T-helper 1 cell treated with Interleukin-12 subunit alpha and Interleukin-12 subunit beta and Interleukin-4 antibody, amounts not matched to agents 30 ng/mL and 1 ng/mL, for 36 hours (primary cell): ENCODE measurements around the gene HCFC1R1. TPM values are rescaled to one million over a fixed set of nuclear protein-coding genes. Genes with fewer than 3 reads are reported as not detected.

Source experiments
- intact Hi-C: fragments of 100-400 bp; cut with micrococcal nuclease; formaldehyde crosslinking; loops from one replicate; pipeline ENCODE4 v1.15.1; 2024
- total RNA-seq: library from RNA; stranded (reverse); gene quantifications from 2 replicates; pipeline ENCODE4 v1.2.3, GENCODE V29; 2022

Gene HCFC1R1
- total RNA-seq, 1 donor from 2014 or later, result 27.9 TPM

GRCh38 chr16:2981177-2981898 is 42.4 kb downstream of the HCFC1R1 start:
- intact Hi-C loops, result no loop called here

GRCh38 chr16:2980227-2981176 is 43.2 kb downstream of the HCFC1R1 start, which contains the start of gene PKMYT1:
Gene PKMYT1, minus strand, starts transcription at chr16:2980446. Its CDS starts 789 bp downstream, at chr16:2979657.
- intact Hi-C loops, result loop anchor here (1.0 kb wide), 3 partner anchors 11 to 69 kb away; partner anchors contain the start of genes FLYWCH1, PAQR4 and THOC6

- intact Hi-C loops, result loop anchor here (1.0 kb wide), 3 partner anchors 10 to 68 kb away; partner anchors contain the start of genes FLYWCH1, PAQR4 and THOC6
These were observed 44.0 kb downstream of the HCFC1R1 start for GRCh38 chr16:2979669-2980226.

GRCh38 chr16:2977440-2977839 is 46.3 kb downstream of the HCFC1R1 start:
- intact Hi-C loops, result no loop called here

- intact Hi-C loops, result no loop called here
These were observed 47.1 kb downstream of the HCFC1R1 start for GRCh38 chr16:2976673-2977072.

GRCh38 chr16:2976201-2976600 is 47.5 kb downstream of the HCFC1R1 start:
- intact Hi-C loops, result no loop called here

GRCh38 chr16:2975161-2975795 is 48.5 kb downstream of the HCFC1R1 start:
- intact Hi-C loops, result no loop called here

- intact Hi-C loops, result no loop called here
These were observed 49.3 kb downstream of the HCFC1R1 start for GRCh38 chr16:2974319-2975056.

- intact Hi-C loops, result no loop called here
These were observed 50.0 kb downstream of the HCFC1R1 start for GRCh38 chr16:2973605-2974318.

GRCh38 chr16:2973093-2973492 is 50.6 kb downstream of the HCFC1R1 start:
- intact Hi-C loops, result no loop called here

Other genes starting within 250 kb of the HCFC1R1 start
- gene ELOB, start 246.7 kb downstream of the HCFC1R1 start, total RNA-seq, result 263 and 264 TPM in 2 replicates
- not detected in 2 replicates for gene PRSS33, start 236.4 kb downstream of the HCFC1R1 start, total RNA-seq
- gene PRSS41, start 225.5 kb downstream of the HCFC1R1 start, total RNA-seq, result not detected in 2 replicates
- gene PRSS21, start 206.7 kb downstream of the HCFC1R1 start, total RNA-seq, result 5.0 and 6.5 TPM in 2 replicates
- gene ZG16B, start 193.6 kb downstream of the HCFC1R1 start, total RNA-seq, result 23.2 and 24.3 TPM in 2 replicates
- gene PRSS22, start 165.8 kb downstream of the HCFC1R1 start, total RNA-seq, result not detected in 2 replicates
- gene FLYWCH2, start 140.7 kb downstream of the HCFC1R1 start, total RNA-seq, result 21.1 and 24.2 TPM in 2 replicates
- 74.3 and 83.1 TPM in 2 replicates for gene FLYWCH1, start 112.0 kb downstream of the HCFC1R1 start, total RNA-seq
- gene KREMEN2, start 59.7 kb downstream of the HCFC1R1 start, total RNA-seq, result not detected in 2 replicates
- 31.9 and 32.3 TPM in 2 replicates for gene PAQR4, start 54.6 kb downstream of the HCFC1R1 start, total RNA-seq
- gene PKMYT1, start 43.5 kb downstream of the HCFC1R1 start, total RNA-seq, result 91.5 and 92.0 TPM in 2 replicates
- gene CLDN9, start 11.0 kb downstream of the HCFC1R1 start, total RNA-seq, result 0.10 TPM in 1 of 2 replicates, not detected in the other
- not detected in 2 replicates for gene CLDN6, start 5.8 kb downstream of the HCFC1R1 start, total RNA-seq
- 4.2 and 5.1 TPM in 2 replicates for gene TNFRSF12A, start 3.6 kb downstream of the HCFC1R1 start, total RNA-seq
- gene THOC6, start 93 bp upstream of the HCFC1R1 start, total RNA-seq, result 45.2 and 46.6 TPM in 2 replicates
- 0.51 and 0.61 TPM in 2 replicates for gene BICDL2, start 13.0 kb upstream of the HCFC1R1 start, total RNA-seq
- gene MMP25, start 22.6 kb upstream of the HCFC1R1 start, total RNA-seq, result 93.6 and 93.9 TPM in 2 replicates
- 4,509 and 4,510 TPM in 2 replicates for gene IL32, start 41.7 kb upstream of the HCFC1R1 start, total RNA-seq
- 0.12 and 0.24 TPM in 2 replicates for gene ZSCAN10, start 75.4 kb upstream of the HCFC1R1 start, total RNA-seq
- gene ZNF205, start 88.6 kb upstream of the HCFC1R1 start, total RNA-seq, result 0.15 TPM in 1 of 2 replicates, not detected in the other
- 11.3 and 13.3 TPM in 2 replicates for gene ZNF213, start 111.1 kb upstream of the HCFC1R1 start, total RNA-seq
- not detected in 2 replicates for gene OR1F1, start 164.3 kb upstream of the HCFC1R1 start, total RNA-seq
- 19.6 and 20.1 TPM in 2 replicates for gene ZNF200, start 211.2 kb upstream of the HCFC1R1 start, total RNA-seq
- 0.32 TPM in 1 of 2 replicates, not detected in the other for gene MEFV, start 232.7 kb upstream of the HCFC1R1 start, total RNA-seq